ENCODE measurements around the gene RABGEF1.
"Not testable (repeated sequence)": the region's sequence is repeated elsewhere in the genome, so short reads cannot be mapped to it uniquely, and the experiment has no call there.

RABGEF1 gene

GRCh38 chr7:66735850-66736249 lies 4.7 kb upstream of the RABGEF1 start:
- DNase-seq = no peak

GRCh38 chr7:66736892-66737291 lies 3.6 kb upstream of the RABGEF1 start:
- no peak for DNase-seq

DNA sequence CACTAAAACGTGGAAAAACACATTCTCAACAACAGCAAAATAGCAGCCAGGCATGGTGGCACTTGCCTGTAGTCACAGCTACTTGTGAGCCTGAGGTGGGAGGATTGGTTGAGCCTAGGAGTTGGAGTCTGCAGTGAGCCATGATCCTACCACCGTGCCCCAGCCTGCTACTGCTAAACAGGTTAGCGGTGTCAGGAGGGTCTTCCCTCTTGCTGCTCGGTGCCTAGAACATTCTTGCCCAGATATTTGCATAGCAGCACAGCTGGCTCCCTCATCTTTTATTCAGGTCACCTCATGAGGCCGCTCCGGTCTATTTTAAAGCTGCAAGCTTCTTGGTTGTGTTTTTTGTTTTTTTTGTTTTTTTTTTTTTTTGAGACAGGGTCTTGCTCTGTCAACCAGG lies 2.9 kb upstream of the RABGEF1 start:
- no peak for DNase-seq

DNA sequence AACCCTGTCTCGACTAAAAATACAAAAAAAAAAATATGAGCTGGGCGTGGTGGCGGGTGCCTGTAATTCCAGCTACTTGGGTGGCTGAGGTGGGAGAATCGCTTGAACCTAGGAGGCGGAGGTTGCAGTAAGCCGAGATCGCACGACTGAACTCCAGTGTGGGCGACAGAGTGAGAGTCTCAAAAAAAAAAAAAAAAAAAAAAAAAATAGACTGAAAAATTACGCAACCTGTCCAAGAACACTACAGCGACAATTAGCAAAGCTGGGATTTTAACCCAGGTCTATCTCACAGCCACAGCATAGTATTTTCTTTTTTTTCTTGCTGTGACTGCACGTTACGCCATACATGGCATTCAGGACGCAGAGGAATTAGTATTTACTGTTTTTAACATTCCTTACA lies 1.1 kb upstream of the RABGEF1 start:
- DNase-seq = no peak

DNA sequence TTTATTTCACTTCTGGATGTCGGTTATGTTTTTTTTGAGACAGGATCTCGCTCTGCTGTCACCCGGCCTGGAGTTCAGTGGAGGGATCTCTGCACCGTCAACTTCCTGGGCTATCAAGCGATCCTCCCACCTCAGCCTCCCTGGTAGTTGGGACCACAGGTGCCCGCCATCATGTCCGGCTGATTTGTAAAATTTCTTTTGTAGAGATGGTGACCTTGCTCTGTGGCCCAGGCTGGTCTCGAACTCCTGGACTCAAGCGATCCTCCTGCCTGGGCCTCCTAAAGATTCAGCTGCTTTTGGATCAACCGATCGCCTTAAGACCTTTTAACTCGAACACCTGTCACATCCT lies 606 bp upstream of the RABGEF1 start:
- DNase-seq = no peak

- DNase-seq = not testable (repeated sequence)
Observed at GRCh38 chr7:66740980-66741709, 612 bp downstream of the RABGEF1 start.

- no peak for DNase-seq
Observed at GRCh38 chr7:66741710-66742049, 1.1 kb downstream of the RABGEF1 start.

GRCh38 chr7:66742298-66742697 lies 1.8 kb downstream of the RABGEF1 start:
- not testable (repeated sequence) for DNase-seq

DNA sequence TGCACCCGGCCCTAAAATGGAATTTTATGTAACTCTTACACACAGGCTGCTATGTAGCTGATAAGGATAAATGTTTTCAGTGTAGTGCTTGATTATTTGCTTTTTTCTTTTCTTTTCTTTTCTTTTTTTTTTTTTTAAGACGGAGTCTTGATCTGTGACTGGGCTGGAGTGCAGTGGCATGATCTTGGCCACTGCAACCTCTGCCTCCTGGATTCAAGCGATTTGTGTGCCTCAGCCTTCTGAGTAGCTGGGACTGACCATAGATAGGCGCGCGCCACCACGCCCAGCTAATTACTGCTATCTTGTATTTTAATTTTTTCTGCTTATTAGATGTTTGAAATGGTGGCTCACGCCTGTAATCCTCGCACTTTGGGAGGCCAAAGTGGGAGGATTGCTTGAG lies 3.4 kb downstream of the RABGEF1 start:
- DNase-seq = no peak

DNA sequence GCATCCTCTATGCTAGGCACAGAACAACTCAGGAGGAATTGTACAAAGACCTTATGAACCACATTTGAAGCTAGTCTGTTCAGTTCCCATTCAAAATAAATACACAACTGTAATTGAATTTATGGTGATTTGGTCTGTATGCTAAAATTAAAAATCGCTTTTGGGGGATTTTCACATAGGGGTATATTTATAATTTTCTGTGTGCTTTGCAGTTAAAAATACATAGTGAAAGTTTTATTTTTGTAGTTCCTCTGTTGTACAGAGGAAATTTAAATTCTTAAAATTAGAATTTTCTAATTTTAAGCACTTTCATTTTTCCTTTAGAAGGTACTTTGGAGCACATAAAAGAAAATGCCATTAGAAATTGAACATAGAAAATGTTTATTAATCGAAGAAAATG lies 6.9 kb downstream of the RABGEF1 start:
- no peak for DNase-seq

DNA sequence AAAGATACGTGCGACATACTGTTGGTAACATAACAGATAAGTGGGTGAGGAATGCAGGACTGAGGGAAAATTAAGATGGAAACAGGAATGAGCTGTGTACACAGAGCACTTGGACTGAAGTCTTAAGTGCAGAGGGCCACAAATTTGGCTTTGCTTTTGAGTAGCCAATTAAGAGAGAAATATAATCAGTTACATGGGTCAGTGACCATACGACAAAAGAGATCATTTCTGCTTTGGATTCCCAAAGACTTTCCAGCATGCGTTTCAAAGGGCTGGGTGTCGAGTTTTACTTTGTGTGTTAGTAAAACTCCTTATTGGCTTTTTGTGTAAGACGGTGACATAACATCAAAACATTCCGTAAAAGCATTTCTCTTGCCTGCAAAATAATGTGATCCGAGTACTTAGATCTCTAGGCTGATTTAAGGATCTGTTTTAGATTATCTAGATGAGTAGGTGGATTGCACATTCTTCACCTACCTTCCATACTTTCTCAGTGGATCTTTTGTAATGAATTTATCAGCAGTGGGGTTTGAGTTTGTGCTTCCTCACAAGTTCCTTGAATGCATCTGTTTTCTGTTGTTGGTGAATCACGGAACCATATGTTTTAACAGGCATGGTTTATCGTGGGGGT lies 7.5 kb downstream of the RABGEF1 start:
- DNase-seq = no peak

DNA sequence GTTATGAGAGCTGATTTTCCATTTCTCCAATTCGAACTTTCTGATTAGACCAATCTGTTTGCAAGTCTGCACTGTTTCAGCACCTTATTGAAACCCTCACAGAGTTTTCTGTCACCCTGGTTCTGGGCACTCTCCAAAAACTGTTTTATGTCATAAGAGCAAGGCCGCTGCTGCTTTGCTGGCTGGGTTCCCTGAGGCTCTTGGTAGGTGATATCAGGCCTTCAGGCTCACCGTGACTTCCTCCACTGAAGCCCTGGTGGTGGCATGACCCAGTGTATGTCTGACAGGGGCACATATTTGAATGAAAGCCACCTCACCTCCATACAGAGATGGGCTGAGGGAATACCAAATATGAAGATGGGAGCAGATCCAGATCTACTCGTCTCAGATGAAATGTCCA lies 8.3 kb downstream of the RABGEF1 start:
- no peak for DNase-seq

DNA sequence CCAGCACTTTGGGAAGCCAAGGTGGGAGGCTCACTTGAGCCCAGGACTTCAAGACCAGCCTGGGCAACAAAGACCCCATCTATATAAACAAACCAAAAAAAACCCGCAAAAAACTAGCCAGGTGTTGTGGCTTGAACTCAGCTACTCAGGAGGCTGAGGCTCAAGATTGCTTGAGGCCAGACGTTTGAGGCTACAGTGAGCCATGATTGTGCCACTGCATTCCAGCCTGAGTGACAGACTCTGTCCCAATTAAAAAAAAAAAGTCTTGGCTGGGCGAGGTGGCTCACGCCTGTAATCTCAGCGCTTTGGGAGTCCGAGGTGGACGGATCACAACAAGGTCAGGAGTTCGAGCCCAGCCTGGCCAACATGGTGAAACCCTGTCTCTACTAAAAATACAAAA lies 11.4 kb downstream of the RABGEF1 start:
- no peak for DNase-seq

DNA sequence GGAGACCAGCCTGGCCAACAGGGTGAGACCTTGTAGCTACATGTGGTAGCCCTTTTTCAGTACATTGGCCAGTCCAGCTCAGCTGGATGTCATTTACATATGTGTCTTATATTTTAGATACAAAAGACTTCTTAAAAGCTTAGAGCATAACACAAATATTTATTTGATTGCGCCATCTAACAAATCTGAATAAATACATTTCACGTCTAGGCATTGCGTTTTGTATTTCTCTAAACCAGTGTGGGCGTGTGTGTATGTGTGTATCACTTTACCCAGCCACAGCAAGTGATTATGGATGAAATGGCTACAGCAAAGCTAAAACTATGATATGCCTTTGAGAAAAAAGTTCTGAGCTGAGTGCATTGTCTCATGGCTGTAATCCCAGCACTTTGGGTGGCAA lies 14.0 kb downstream of the RABGEF1 start:
- DNase-seq = no peak

GRCh38 chr7:66755059-66755458 lies 14.5 kb downstream of the RABGEF1 start:
- DNase-seq = not testable (repeated sequence)

- not testable (repeated sequence) for DNase-seq
Observed at GRCh38 chr7:66756227-66756626, 15.7 kb downstream of the RABGEF1 start.

DNA sequence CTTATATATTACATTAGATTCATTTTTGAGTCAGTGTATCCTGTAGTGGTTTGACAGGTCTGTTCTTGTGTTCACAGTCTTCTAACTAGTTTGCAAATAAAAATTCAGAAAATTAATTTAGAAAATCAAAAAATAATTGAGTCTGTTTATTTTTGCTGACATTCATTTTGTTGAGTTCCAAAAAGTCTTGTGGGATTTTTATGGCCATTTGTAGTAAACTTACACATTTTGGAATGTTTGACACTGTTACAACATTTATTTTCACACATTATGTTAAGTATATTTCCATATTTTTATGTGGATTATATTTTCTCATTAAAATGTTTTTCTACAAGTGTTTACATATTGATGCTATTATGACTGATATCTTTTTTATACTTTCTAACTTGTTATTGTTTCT lies 16.4 kb downstream of the RABGEF1 start:
- no peak for DNase-seq

DNA sequence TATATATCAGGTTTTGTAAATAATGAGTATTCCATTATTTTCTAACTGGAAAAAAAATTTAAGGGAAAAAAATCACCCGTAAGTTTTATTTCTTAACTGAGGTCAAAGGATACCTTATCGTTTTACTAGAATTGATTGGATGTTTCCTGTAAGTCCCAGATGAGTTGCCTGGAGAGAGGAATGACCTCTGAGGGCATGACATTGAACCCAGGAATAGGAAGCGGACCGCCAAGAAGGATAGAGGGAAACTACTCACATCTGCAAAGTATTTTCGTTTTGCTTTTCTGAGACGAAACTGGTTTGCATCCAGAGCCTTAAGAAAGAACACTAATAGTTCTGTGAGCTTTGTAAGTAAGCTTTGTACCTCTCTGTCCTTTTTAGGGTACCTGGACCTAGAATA lies 17.4 kb downstream of the RABGEF1 start:
- no peak for DNase-seq

- DNase-seq = no peak
Observed at GRCh38 chr7:66758950-66759628, 18.6 kb downstream of the RABGEF1 start.

GRCh38 chr7:66763183-66763582 lies 22.6 kb downstream of the RABGEF1 start:
- not testable (repeated sequence) for DNase-seq

DNA sequence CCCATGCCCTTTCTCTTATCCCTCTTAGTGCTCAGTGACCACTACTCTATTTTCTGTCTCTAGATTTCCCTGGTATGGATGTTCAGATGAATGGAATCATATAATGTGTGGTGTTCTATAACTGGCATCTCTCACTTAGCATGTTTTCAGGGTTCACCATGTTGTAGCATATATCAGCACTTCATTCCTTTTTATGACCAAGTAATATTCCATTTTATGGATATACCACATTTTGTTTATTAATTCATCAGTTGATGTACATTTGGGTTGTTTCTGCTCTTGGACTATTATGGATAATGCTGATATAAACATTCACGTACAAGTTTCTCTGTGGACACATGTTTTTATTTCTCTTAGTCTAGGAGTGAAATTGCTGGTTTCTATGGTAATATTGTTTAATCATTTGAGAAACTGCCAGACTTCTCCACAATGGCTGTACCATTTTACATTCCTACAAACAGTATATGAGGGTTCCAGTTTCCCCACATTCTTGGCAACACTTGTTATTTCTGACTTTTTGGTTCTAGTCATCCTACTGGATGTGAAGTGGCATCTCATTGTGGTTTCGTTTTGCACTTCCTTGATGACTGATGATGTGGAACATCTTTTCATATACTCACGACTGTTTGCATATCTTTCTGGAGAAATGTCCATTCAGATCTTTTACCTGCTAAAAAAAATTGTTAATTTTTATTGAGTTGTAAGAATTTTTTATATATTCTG lies 23.3 kb downstream of the RABGEF1 start:
- not testable (repeated sequence) for DNase-seq

GRCh38 chr7:66764905-66765304 lies 24.4 kb downstream of the RABGEF1 start:
- DNase-seq = not testable (repeated sequence)

GRCh38 chr7:66765322-66766025 lies 24.9 kb downstream of the RABGEF1 start:
- DNase-seq = not testable (repeated sequence)

Data from NCI-H1417 treated with DMSO at 0.1 percent for 48 hours (cell line).